ENCODE measurements around the gene DEPDC5.

DNA sequence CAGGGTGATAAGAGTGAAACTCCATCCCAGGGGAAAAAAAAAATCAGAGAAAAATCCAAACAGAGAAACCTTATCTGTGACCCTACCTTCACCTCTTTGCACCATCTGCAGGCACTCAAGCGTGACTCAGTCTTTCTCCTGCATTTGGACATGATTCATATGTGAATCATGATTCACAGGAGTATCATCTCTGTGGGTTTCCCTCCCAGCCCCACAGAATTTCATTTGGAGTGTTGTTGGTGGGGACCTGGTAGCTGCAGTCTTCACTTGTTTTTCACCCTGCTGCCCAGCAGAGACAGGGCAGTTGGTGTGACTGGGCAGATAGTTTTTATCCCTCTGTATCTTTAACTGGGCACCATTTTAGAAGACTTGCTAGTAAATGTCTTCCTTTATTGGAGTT, 75.7 kb downstream of the DEPDC5 start:
- TF ChIP-seq, protein P1, sequence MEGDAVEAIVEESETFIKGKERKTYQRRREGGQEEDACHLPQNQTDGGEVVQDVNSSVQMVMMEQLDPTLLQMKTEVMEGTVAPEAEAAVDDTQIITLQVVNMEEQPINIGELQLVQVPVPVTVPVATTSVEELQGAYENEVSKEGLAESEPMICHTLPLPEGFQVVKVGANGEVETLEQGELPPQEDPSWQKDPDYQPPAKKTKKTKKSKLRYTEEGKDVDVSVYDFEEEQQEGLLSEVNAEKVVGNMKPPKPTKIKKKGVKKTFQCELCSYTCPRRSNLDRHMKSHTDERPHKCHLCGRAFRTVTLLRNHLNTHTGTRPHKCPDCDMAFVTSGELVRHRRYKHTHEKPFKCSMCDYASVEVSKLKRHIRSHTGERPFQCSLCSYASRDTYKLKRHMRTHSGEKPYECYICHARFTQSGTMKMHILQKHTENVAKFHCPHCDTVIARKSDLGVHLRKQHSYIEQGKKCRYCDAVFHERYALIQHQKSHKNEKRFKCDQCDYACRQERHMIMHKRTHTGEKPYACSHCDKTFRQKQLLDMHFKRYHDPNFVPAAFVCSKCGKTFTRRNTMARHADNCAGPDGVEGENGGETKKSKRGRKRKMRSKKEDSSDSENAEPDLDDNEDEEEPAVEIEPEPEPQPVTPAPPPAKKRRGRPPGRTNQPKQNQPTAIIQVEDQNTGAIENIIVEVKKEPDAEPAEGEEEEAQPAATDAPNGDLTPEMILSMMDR (IDR thresholded peaks at IDR 0.05; ENCODE audit: borderline replicate concordance, extremely low read depth, low read length, poor library complexity, severe bottlenecking), result no peak
- no peak for TF ChIP-seq EZH2 (IDR thresholded peaks at IDR 0.05; ENCODE audit: borderline replicate concordance, low read depth, low read length, severe bottlenecking)

All from DND-41 (cell line).